Measurements from ENCODE around the gene TMEM132D.

Gene TMEM132D

DNA sequence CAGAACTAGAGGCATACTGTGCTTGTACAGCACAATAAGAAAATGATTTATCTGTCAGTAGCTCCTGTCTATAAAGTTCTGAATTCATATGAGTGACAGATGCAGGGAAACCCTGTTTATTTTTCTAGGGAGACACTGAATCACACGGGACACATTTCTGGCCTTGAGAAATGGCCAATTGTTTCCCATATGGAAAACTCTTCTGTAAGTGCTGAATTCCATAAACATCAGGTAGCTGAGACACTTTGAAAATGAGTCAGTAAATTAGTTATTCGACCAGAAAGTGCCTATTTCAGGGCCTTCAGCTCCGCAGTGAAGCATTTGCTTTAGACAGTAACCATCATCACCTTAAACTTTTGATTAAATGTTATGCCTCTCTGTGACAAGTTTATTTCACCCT lies 184.4 kb downstream of the TMEM132D start:
- DNase-seq: no peak

DNA sequence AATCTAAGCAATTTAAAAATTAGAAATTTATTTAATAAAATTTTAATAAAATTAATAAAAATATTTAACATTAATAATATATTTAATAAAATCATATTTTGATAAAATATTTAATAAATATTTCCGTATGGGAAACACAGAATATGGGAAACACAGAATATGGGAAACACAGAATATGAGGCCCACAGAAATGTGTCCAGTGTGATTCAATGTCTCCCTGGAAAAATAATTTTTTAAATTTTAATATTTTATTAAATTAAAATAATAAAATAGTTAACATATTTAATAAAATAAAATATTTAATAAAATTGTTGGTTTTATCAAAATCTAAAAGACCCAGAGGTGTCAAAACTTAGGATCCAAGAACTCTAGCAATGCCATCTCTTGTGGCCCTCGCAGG lies 186.4 kb downstream of the TMEM132D start:
- DNase-seq: no peak

DNA sequence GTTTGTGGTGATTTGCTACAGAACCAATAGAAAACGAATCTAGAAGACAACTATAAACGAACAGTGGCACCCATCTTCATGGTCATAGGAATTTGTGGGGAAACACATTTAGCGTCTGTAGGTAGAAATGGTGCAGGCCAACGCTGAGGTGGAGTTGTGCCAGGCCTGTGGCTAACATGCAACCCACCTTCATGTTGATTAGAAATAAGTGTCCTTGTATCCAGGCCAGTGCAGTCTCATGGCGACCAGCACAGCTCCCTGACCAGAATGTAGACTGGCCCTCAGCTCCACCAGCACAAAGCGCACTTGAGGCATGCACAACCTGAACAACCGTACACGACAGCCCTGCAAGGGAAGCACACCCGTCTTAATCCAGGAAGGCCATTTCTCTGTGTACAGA lies 187.0 kb downstream of the TMEM132D start:
- DNase-seq: no peak

DNA sequence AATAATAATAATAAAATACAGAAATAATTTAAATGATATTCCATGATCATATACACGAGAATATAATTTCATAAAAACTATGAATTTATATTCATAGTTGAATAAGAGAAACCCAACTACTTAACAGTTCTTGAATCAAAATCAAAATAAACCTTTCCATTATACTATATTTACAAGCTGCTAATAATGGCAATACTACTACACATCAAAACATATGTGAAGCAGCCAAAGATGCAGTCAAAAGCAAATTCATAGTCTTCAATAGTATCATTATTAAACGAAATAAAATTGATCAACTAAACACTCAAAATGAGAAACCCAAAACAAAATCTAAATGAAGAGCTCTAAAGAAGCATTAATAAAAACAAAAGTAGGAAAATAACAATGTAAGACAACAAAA lies 197.1 kb downstream of the TMEM132D start:
- DNase-seq: no peak

DNA sequence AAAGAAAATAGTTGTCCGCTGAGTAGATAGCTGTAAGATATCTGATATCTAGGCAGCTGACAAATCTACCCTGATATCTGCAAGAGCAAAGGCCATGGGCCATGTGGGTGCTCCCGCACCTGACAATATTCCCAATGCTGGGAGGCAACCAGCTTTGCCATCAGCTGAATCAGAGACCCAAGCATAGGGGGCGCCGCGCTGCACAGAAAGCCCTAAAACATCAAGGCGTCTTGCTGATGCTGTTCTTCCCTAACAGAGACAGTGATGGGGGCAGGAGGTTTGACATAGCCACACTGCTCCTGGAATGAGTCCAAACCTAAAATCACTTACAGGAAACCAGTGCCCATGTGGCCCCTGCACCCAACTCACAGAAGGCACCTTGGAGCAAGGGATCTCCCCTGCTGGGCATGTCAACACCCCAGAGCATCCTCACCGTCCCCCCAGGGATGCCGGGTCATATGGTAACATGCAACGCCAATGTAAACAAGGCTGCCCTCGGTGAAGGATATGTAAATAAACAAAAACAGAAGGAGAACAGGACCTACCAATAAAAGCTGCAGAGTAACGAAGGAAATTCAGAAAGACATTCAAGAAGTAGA lies 199.5 kb downstream of the TMEM132D start:
- DNase-seq: no peak

DNA sequence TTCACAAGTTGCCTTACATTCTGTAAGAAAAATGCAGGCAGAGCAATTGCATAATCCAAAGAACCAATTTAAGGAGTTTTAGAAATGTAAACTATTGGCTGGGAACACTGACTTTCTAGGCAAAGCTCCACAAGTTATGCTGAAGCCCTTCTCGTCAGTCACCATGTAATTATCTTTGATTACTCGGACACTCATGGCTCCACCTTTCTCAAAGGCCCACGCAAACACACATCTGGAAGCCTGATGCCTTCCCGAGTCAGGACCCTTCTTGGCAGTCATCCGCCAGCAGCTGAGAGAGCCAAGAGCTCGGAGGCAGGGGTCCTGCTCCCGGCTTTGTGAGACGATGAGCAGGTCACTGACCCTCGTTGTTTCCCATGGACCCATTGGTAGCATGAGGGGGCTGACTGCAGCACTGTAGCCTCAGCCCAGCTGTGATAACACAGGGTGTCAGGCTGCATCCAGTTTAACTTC lies 202.2 kb downstream of the TMEM132D start:
- DNase-seq: no peak

DNA sequence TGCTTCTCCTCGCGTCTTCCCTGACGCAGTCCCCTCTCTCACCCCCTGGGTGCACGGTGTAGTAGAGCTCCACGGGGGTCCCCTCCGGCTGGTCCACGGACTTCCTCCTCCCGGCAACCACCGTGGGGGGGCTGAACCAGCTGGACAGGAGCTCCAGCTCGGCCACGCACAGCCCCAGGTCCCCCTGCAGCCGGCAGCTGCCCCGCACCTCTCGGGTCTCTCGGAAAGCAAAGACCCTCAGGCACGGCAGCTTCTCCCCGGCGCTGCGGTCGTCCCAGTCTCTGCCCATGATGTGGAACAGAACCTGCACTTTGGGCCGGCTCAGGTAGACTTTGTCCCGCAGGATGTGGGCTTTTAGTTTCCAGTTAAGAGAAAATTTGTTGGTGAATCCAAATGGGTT lies 203.8 kb downstream of the TMEM132D start:
- DNase-seq: no peak

DNA sequence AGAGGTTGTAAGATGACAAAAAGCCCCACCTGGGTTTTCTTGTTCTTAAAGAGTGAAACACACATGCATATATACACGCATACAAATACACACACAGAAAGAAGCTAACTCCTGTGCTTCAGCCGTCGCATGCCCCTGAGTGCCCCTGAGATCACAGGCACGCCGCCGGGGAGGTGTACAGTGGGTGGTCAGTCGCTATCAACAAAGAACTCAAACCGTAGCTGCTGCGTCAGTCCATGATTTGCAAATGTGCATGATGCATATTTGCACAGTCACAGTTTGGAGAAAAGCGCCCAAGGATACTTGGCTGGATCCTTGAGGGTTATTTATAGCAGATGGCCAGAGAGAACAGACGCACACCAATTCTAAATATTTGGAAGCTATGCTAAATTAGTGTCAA lies 206.9 kb downstream of the TMEM132D start:
- DNase-seq: no peak

DNA sequence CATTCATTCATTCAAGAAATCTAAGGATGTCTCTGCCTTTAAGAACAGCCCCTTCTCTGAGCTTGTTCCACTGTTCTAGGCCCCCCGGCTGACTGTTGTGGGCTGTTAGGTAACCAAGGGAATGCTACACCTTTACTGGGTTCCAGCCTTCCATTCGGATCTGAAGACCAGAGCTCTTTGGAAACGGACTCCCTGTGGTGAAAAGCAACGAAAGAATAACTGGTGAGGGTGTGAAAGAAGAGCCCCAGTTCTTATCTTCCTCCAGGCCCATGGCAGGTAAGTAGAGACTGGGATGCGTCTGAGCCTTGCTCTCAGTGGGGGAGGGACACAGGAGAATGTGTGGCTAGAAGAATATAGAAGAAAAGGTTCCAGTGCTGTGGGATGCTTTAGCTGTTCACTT lies 207.4 kb downstream of the TMEM132D start:
- no peak for DNase-seq

DNA sequence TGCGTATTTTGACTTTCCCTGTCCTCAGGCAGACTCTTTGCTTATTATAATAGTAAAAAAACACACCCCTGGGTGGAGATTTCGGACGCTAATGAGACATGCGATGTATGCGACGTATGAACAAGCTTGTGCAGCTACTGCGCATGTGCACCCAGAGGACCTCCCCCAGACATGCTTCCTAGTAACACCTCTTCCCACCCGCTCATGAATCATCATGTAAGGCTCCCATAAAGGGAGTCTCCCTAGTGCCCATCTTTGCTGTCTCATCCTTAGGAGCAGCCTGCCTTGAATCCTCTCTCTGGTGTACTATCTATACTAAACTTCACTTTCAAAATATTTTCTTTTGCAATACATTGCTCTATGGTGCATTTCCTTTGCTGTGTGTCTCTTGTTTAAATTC lies 210.1 kb downstream of the TMEM132D start:
- DNase-seq: no peak

DNA sequence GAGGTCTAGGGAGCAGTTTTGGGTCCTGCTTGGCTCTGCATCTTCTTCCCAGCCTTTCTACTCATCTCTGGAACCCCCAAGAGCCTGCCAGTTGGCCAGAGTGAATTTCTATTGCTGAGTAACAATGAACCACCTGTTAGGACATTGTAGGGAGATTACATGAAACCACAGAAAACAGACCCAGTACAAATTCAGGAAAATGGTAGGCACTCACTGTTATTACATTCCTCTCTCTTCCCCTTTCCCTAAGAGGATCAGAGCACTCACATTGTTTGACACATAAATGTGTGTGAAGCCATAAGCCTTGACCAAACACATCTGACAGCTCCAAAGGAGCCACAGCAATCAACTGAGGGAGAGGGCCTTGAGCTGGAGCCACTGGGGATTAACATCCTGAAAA lies 216.1 kb downstream of the TMEM132D start:
- no peak for DNase-seq

DNA sequence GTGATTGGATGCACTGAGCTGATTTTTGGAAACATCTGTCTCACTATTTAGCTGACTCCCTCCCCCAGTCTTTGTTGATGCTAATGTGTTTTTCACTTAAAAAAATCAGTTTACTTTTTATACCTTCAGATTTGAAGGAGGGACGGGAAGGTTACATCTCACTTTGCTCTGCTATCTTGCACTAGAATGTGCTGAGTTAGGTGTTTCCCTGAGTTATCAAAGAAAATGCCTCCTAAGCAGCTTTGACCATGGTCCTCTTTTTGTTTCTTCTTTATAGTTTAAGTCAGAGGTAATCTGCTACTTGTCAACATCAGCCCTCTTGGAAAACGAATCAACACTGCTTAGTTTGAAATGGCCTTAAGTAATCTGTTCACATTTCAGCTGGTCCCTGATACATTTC lies 222.0 kb downstream of the TMEM132D start:
- no peak for DNase-seq

DNA sequence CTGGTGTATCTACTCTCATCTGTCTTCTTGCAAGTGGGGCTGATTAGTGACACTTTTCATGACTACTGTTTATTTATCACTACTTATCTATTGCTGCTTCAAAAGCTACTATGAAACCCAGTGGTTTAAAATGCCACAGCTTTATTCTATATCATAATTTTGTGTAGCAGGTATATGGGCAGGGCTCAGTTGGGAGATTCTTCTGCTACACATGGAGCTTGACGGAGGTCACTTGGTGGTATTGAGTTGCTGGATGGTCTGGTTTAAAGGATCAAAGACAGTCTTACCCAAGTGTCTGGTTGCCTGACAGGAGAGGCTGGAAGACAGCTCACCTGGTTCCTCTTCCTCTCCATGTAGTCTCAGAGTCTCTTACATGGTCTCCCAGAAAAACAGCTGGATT lies 222.7 kb downstream of the TMEM132D start:
- DNase-seq: no peak

DNA sequence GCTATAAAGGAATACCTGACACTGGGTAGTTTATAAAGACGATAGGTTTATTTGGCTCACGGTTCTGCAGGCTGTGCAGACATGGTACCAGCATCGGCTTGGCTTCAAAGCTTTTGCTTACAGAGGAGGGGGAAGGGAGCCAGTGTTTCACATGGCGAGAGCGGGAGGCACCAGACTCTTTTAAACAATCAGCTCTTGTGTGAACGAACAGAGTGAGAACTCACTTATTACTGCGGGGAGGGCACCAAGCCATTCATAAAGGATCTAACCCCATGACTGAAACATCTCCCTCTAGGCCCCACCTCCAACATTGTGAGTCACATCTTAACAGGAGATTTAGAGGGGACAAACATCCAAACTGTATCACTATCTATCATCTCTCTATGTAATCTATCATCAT lies 227.4 kb downstream of the TMEM132D start:
- no peak for DNase-seq

DNA sequence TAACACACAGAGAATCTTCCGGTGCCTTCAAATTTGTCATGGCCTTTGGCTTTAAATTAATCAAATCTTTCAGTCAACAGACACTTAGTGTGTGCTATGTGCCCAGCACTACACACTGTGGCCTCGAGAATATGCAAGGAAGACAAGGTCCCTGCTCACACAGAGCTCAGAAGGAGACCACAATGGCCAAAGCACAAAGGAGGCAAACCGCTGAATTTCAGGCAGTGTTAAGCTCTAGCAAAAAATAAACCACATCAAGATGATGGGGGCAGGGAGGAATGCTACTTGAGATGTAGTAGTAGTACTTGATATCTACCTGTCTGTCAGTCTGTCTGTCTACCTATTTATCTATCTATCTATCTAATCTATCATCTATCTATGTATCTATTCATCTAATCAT lies 227.9 kb downstream of the TMEM132D start:
- DNase-seq: no peak

DNA sequence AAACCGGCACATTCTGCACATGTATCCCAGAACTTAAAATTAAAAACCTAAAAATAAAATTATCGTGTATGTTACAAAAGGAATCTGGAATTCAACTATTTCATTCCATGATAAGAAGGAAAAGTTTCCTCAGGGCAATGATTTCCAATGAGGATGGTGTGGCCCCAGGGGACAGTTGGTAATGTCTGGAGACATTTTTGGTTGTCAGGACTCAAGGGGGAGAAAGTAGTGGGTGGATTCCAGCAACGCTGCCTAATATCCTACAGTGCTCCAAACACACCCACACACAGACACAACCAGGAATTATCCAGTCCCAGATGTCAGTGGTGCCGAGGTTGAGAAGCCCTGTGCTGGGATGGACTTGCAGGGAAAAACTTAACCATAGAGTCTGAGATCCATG lies 228.3 kb downstream of the TMEM132D start:
- no peak for DNase-seq

DNA sequence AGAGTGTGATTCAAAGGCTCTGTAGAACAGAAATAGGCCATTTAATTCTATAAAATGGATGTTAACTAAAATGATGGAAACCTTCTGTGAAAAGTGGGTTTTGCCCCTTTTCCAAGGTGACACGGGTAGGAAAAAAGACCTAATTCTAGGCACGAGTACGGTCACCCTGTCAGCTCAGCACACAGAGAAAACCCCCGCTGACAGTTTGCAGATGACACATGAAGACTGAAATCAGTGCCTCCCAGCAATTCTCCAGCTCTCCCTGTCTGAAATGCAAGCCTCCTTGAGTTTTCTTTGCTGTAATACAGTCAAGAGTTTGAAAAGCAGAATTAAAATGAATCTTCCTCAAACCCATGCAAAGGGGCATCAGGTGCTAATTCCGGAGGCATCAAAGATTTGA lies 230.0 kb downstream of the TMEM132D start:
- no peak for DNase-seq

DNA sequence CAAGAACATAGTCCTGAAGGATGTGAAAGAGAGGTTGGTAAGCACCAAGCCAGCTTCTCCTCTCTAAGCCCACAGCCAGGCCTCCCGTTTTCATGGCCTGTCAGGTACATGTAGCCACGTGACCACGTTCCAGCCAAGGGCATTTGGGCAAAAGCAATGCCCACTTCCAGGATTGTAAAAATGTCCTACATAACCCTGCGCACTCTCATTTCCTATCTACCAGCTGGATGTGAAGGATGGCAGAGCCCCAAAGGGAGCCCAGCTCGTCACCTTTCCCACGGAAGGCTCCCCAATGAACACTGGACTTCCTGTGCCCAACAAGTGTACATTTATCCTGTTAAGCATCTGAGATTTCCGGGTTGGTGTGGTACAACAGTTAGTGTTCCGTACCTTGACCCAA lies 231.7 kb downstream of the TMEM132D start:
- DNase-seq: no peak

DNA sequence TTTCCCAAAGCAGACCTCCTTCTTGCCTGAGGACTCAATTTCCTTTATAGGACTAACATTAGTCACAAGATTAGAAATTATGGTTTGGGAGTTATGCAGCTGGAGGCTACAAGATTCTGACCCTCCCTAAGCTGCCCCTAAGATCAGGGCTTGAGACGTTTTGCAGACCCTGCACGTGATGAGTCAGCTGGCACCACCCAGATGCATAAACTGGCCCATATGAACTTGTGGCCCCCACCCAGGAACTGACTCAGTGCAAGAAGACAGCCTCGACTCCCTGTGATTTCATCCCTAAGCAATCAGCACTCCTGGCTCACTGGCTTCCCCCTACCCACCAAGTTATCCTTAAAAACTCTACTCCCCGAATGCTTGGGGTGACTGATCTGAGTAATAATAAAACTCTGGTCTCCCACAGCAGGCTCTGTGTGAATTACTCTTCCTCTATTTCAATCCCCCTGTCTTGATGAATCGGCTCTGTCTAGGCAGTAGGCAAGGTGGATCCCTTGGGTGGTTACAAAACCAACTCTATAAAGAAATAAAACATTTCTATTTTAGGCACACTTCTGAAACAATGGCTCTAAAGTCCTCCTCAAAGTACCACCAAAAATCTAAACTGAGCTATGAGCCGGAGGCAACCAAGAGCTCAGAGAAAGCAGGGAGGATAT lies 233.4 kb downstream of the TMEM132D start:
- DNase-seq: no peak

DNA sequence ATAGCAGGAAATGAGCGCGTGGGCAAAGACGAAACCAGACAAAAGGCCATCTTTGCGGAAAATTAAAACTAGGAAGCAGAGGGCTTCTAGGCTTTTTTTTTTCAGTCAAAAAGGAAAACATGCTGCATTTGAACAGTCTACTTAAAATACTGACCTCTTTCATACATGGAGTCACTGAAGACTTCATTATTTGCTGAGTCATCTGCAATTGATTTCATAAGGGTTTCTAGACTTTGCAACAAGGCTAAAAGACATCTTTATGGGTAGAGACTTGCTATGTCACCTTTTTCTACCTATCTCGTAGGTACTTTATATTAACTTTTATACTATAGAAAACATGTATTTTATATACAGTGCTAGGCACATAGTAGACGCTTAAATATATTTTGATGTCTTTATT lies 238.4 kb downstream of the TMEM132D start:
- DNase-seq: no peak

DNA sequence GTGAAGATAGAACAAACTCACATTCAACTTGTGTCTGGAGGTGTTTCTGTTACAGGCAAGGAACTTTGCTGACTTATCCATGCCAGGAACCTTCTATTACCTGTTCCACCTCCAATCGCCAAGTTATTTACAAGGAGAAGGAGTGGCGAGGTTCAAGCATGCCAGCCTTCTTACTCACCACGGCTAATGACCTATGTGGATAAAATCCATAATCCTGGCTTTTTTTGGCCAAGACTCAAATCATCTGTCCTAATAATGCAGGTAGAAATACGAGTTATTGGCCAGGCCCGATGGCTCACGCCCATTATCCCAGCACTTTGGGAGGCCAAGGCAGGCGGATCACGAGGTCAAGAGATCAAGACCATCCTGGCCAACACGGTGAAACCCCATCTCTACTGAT lies 241.6 kb downstream of the TMEM132D start:
- no peak for DNase-seq

DNA sequence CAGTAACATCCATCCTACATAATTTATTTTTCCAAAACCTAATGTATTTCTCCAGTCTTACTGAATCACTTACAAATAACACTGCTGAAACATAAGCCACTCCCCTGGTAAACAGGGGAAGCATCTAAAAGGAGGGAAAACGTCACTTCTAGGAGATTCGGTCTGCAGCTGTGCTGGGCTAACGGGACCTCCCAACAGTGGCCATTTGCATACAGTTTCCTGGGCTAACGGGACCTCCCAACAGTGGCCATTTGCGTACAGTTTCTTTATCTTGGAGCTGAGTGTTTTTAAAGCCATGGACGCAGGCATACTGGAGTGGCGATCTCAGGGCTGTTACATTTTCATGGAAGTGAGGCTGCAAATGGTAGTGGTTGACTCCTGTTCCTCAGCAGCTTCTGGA lies 242.9 kb downstream of the TMEM132D start:
- DNase-seq: no peak

DNA sequence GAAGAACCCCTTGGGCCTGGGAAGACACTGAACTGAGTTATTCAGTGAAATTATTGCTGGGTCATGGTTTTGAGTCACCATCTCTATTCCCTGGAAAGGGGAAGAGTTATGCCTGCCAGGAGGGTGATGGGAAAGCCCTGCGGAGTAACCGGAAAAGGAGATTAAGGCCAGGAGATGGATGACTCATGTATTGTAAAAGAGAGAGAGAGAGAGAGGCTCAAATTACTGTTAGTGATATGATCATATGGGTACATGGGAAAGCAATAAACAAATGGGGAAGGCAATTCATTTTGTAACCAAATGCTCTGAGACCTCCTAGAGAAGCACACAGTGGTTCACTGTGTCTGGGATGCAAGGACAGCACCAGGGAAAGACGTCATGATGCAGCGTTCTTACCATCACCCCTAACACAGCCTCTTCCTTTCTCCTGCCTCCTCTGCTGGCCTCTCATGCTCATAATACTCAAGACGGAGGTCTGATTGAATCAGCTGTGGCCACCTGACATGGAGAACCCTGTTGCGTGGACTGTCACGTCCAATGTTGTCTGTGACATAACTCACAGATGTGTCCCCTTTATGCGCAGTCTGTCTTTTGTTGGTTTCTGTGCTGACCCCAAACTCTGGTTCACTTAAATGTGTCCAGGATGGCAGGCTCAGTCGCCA lies 243.7 kb downstream of the TMEM132D start:
- DNase-seq: no peak

DNA sequence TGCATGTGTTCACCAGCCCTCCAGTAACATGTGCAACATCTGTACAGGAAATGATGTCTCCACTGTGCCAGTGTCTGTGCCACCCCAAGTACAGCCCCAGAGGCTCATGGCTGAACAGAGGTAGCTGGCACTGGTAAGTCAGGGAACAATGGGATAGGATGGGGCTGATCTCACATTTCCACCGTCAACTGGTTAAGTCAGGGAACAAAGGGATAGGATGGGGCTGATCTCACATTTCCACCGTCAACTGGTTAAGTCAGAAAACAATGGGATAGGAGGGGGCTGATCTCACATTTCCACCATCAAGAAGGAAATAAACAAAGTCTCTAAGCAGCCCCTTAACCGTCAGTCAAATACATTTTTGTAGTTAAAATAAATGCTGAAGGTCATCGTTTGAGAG lies 246.6 kb downstream of the TMEM132D start:
- no peak for DNase-seq

DNA sequence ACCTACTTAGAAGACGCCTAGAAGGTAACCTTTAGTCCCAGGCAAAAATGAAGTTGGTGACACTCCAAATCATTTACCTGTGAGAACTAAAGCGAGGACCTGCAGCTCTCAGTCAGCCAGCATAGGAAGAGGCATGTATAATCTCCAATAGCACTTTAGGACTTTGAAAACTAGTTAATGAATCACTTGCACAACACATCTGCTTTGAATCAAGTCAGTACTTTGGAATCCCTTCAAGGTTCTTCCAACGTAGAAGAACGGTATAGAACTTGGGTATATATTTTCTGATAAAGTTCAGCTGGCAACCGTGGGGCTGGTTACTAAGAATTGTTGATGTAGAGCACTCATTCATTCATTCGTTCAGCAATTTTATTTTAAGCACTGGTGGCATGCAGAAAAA lies 251.9 kb downstream of the TMEM132D start:
- DNase-seq: no peak

Measured in SHP77 treated with DMSO at 0.1 percent for 48 hours (cell line).